ENCODE measurements around the gene ZNF710.

ZNF710 gene

GRCh38 chr15:90022905-90023700, 22.0 kb downstream of the ZNF710 start:
- no peak for TF ChIP-seq CTCF (IDR thresholded peaks at IDR 0.05)
- Histone ChIP-seq H3K9me3 (no peaks in the 10 kb centered on the region), H3K4me3 (no peak overlapping the region), H3K4me1 (peaks cover 0 to 9% (median 2%) of the 10 kb centered on the region in 4 donors), H3K27me3 (no peaks in the 10 kb centered on the region), H3K36me3 (no peaks in the 10 kb centered on the region), H3K27ac (no peak overlapping the region)
- peak in 1 of 2 donors; percentile 15 for DNase-seq
- intact Hi-C loops (cut with DNase I; ENCODE audit: low total_unique reads): no loop called here

- Histone ChIP-seq H3K27me3 (no peaks in the 10 kb centered on the region), H3K4me3 (no peak overlapping the region), H3K36me3 (no peaks in the 10 kb centered on the region), H3K9me3 (no peaks in the 10 kb centered on the region), H3K4me1 (peaks cover 0 to 9% (median 2%) of the 10 kb centered on the region in 4 donors), H3K27ac (no peak overlapping the region)
- TF ChIP-seq CTCF (IDR thresholded peaks at IDR 0.05): no peak
- peak; percentile 3 to 31 for DNase-seq
- intact Hi-C loops (cut with DNase I; ENCODE audit: low total_unique reads): no loop called here
Observed at GRCh38 chr15:90024406-90024805, 23.3 kb downstream of the ZNF710 start.

GRCh38 chr15:90025489-90026033, 24.4 kb downstream of the ZNF710 start:
- H3K4me1 ChIP-seq: peaks cover 0 to 3% (median 0%) of the 10 kb centered on the region in 4 donors
- H3K36me3 ChIP-seq: no peaks in the 10 kb centered on the region
- H3K27me3 ChIP-seq: no peaks in the 10 kb centered on the region
- no peak for DNase-seq
- H3K27ac ChIP-seq: no peak overlapping the region
- intact Hi-C loops (cut with DNase I; ENCODE audit: low total_unique reads): no loop called here
- no peaks in the 10 kb centered on the region for H3K9me3 ChIP-seq
- no peak overlapping the region for H3K4me3 ChIP-seq
- no peak for TF ChIP-seq CTCF (IDR thresholded peaks at IDR 0.05)

GRCh38 chr15:90028376-90028944, 27.3 kb downstream of the ZNF710 start:
- H3K27ac ChIP-seq: no peak overlapping the region

GRCh38 chr15:90029024-90029423, 27.9 kb downstream of the ZNF710 start:
- peak in 1 of 2 donors; percentile 1 for DNase-seq
- Histone ChIP-seq H3K36me3 (no peaks in the 10 kb centered on the region), H3K4me3 (no peak overlapping the region), H3K27me3 (no peaks in the 10 kb centered on the region), H3K9me3 (no peaks in the 10 kb centered on the region), H3K27ac (no peak overlapping the region), H3K4me1 (peaks cover 0 to 17% (median 3%) of the 10 kb centered on the region in 4 donors)
- intact Hi-C loops (cut with DNase I; ENCODE audit: low total_unique reads): no loop called here
- no peak for TF ChIP-seq CTCF (IDR thresholded peaks at IDR 0.05)

More at GRCh38 chr15:90028376-90028944, 27.3 kb downstream of the ZNF710 start:
- no peaks in the 10 kb centered on the region for H3K27me3 ChIP-seq
- intact Hi-C loops (cut with DNase I; ENCODE audit: low total_unique reads): no loop called here
- no peak overlapping the region for H3K4me3 ChIP-seq
- no peaks in the 10 kb centered on the region for H3K36me3 ChIP-seq
- peaks cover 0 to 11% (median 2%) of the 10 kb centered on the region in 4 donors for H3K4me1 ChIP-seq
- no peak for TF ChIP-seq CTCF (IDR thresholded peaks at IDR 0.05)
- peak in 1 of 2 donors; percentile 10 for DNase-seq
- H3K9me3 ChIP-seq: no peaks in the 10 kb centered on the region
